ENCODE measurements around the gene COA1.

- no peak for TF ChIP-seq PATZ1 (CRISPR knock-in tag; IDR thresholded peaks at IDR 0.05; ENCODE audit: borderline replicate concordance)
- no peak for TF ChIP-seq ZNF565 (CRISPR knock-in tag; conservative IDR thresholded peaks at IDR 0.05; ENCODE audit: low read depth)
- TF ChIP-seq RARB (CRISPR knock-in tag; IDR thresholded peaks at IDR 0.05): no peak
- no peak for TF ChIP-seq CSDC2 (CRISPR knock-in tag; IDR thresholded peaks at IDR 0.05)
- TF ChIP-seq ARNTL (CRISPR knock-in tag; IDR thresholded peaks at IDR 0.05; ENCODE audit: borderline replicate concordance, low read depth): no peak
- no peak for TF ChIP-seq ZNF70 (CRISPR knock-in tag; IDR thresholded peaks at IDR 0.05)
- no peak for TF ChIP-seq OSR1 (CRISPR knock-in tag; IDR thresholded peaks at IDR 0.05)
- no peak for TF ChIP-seq CREB5 (CRISPR knock-in tag; IDR thresholded peaks at IDR 0.05; ENCODE audit: low read depth)
- TF ChIP-seq CSRNP3 (CRISPR knock-in tag; IDR thresholded peaks at IDR 0.05): no peak
- TF ChIP-seq ISL1 (CRISPR knock-in tag; IDR thresholded peaks at IDR 0.05): no peak
- no peak for TF ChIP-seq ZNF8 (CRISPR knock-in tag; IDR thresholded peaks at IDR 0.05)
- TF ChIP-seq ZFP30 (CRISPR knock-in tag; IDR thresholded peaks at IDR 0.05): no peak
- no peak for TF ChIP-seq ZFP3 (CRISPR knock-in tag; IDR thresholded peaks at IDR 0.05)
These were observed 51.5 kb downstream of the COA1 start for GRCh38 chr7:43677864-43678263.

Measured in SK-N-SH treated with all-trans-retinoic acid at 6 μM for 48 hours (cell line).